Measurements from ENCODE around the gene GPR37.

The GPR37 gene

GRCh38 chr7:124773339-124773738 lies 7.7 kb upstream of the GPR37 start:
- TF ChIP-seq POLR2A (IDR thresholded peaks at IDR 0.05; ENCODE audit: low read depth, low read length): no peak
- no peak for DNase-seq (ENCODE audit: insufficient read length, low spot score)
- no peak for FAIRE-seq

DNA sequence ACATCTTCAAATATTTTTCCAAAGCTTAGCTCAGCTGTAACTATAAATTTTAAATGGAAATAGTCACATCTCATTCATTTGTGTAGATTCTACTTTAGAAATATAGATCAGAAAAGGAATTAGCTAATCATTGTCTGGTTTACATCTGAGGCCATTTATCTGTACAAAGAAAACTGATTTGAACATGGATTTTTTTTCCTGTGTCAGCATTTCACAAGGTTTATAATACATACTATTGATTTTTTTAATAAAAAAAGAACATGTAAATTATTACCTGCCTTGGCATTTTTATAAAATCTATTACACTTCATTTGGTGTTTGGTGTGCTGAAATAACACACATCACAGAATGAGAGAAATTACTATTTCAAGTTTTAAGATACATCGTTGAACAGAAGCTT lies 3.5 kb upstream of the GPR37 start:
- DNase-seq (ENCODE audit: insufficient read length, low spot score) (no peak), FAIRE-seq (no peak)
- no peak for TF ChIP-seq POLR2A (IDR thresholded peaks at IDR 0.05; ENCODE audit: low read depth, low read length)

DNA sequence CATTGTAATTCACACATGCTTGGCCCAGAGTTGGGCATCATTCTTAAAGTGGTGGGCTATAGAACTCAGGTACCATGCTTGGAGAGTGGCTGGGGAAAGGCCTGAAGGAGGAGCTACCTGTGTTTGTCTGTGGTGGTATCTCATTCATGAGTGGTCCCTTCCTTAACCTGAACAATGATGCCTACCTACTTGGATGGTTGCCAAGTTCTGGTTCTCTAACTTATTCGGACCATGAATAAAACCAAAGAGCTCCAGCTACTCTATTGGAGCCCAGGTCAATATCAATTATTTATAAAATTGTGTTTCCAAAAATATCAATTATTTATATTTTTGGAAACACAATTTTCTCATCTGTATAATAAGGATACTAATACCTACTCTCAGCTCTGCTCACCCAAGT lies 2.9 kb upstream of the GPR37 start:
- FAIRE-seq (no peak), DNase-seq (ENCODE audit: insufficient read length, low spot score) (no peak)
- no peak for TF ChIP-seq POLR2A (IDR thresholded peaks at IDR 0.05; ENCODE audit: low read depth, low read length)

- DNase-seq (ENCODE audit: insufficient read length, low spot score): peak; percentile 22
- TF ChIP-seq POLR2A (IDR thresholded peaks at IDR 0.05; ENCODE audit: low read depth, low read length): no peak
- no peak for FAIRE-seq
Observed at GRCh38 chr7:124764847-124765400, 668 bp downstream of the GPR37 start.

DNA sequence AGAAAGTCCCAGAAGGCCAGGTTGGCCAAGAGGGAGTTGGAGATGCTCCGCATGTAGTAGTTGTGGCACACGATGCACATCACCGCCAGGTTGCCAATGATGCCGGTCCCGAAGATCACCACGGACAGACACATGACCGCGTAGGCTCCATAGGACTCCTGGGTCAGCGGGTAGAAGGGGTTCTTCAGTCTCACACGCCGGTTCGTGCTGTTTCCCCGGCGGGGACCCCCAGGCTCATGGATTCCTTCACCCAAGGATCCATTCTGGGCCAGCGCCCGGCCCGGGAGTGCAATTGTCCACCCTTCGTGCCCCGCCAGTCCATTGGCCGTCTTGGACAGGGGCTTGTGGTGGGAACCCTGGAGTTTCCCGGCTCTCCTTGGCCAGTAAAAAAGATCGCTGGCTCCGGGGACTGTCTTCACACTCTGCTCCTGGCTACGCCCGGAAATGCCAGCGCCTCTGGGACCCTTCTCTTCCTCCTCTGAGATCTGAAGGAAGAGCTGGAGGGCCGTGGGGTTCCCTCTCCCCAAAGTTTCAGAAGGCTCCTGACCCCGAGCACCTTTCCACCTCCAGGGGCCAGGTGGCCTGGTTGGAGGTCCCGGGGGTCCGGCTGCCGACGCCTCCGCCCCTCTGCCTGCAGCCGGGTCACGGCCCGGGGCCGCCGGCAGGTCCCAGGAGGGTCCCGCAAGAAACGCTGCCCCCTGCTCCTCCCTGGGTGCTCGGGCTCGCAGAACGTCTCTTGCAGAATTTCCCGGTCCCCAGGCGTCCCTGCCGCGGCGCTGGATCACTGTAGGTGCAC lies 1.3 kb downstream of the GPR37 start:
- no peak for TF ChIP-seq POLR2A (IDR thresholded peaks at IDR 0.05; ENCODE audit: low read depth, low read length)
- no peak for DNase-seq (ENCODE audit: insufficient read length, low spot score)
- no peak for FAIRE-seq

DNA sequence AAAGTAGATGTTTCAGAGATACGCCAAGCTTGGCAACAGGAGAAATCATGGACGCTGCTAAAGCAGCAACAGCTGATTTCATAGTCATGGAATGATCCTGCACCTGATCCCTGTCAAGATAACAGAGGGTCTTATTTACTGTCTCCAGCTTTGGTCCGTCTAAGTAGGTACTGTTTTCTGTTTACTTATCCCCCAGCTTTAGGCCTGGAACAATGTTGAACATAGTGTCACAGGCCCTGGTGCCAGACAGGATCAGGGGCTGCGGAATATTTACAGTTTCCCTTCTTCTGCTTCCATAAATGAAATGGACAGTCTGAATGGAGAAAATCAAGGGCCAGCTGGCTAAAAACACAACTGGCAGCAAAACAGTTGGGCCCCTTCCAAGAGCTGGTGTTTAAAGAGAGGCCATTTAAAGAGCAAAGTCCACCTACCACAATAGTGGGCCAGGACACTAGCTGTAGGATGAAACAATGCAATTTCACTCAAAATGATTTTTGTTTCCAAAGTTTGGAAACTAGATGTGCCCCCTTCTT lies 2.9 kb downstream of the GPR37 start:
- FAIRE-seq (no peak), DNase-seq (ENCODE audit: insufficient read length, low spot score) (no peak)
- no peak for TF ChIP-seq POLR2A (IDR thresholded peaks at IDR 0.05; ENCODE audit: low read depth, low read length)

DNA sequence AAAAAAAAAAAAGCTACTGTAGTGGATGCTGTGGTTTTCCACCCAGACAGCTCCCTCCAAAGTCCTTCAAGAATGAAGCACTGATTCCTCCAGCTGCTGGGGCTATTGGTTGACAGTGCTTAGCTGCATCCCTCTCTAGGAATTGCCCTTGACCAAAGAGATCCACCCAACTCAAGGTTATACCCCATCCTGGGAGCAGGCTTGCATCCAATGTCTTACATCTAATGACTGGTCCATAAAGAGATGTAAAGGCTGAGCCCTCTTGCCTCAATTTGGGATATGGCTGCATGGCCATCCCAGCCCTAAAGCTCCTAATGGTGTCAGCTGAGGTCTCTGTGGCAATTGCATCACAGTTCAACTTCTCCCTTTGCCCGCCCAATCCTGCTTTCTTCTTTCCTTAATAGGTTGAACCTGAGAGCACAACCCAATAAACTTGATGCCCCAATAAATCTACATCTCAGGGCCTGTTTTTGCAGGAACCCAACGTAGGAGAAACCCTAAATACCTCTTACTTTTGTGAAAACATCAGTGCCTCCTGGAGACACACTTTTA lies 4.4 kb downstream of the GPR37 start:
- no peak for DNase-seq (ENCODE audit: insufficient read length, low spot score)
- no peak for FAIRE-seq
- no peak for TF ChIP-seq POLR2A (IDR thresholded peaks at IDR 0.05; ENCODE audit: low read depth, low read length)

DNA sequence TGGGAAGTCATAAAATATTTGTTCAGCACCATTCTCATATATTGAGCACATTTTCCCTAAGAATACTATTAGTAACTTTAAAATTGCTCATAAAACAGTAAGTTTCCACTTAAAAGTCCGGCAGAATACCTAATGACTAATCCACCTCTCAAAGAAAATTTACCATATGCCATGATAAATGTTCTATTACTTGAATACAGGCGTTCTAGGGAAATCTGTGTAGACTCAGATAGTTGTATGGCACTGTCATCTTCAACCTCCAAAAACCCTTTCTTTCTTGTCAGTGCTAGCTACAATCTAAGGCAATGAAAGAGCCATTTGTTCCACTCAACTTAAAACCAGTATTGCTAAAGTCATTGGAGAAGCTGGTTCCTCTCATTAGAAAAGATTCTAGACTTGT lies 7.3 kb downstream of the GPR37 start:
- no peak for FAIRE-seq
- DNase-seq (ENCODE audit: insufficient read length, low spot score): no peak
- TF ChIP-seq POLR2A (IDR thresholded peaks at IDR 0.05; ENCODE audit: low read depth, low read length): no peak

- no peak for FAIRE-seq
- DNase-seq (ENCODE audit: insufficient read length, low spot score): no peak
- TF ChIP-seq POLR2A (IDR thresholded peaks at IDR 0.05; ENCODE audit: low read depth, low read length): no peak
Observed at GRCh38 chr7:124754576-124755268, 10.9 kb downstream of the GPR37 start.

GRCh38 chr7:124752310-124752709 lies 13.3 kb downstream of the GPR37 start:
- peak; percentile 27 for FAIRE-seq
- no peak for TF ChIP-seq POLR2A (IDR thresholded peaks at IDR 0.05; ENCODE audit: low read depth, low read length)
- DNase-seq (ENCODE audit: insufficient read length, low spot score): no peak

GRCh38 chr7:124751027-124751426 lies 14.6 kb downstream of the GPR37 start:
- FAIRE-seq: no peak
- DNase-seq (ENCODE audit: insufficient read length, low spot score): no peak
- no peak for TF ChIP-seq POLR2A (IDR thresholded peaks at IDR 0.05; ENCODE audit: low read depth, low read length)

- DNase-seq (ENCODE audit: insufficient read length, low spot score) (no peak), FAIRE-seq (no peak)
- TF ChIP-seq POLR2A (IDR thresholded peaks at IDR 0.05; ENCODE audit: low read depth, low read length): no peak
Observed at GRCh38 chr7:124747072-124747471, 18.5 kb downstream of the GPR37 start.

DNA sequence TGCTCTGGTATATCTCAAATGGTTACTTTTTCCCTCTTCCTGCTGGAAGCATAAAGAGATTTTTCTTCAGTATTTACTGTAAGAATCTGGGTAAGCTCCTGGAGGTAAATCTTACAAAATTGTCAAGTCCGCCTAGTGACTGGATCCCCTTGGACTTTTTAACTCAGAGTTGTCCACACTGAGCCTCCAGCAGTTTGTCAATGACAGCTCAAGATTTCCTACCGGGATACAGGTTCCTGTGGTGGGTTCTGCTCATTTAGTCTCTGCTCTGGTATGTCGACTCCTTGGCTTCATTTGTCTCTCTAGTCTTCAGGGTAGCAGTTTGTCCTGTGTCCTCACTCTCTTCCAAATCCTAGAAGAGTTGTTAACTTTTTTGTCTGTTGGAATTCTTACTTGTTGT lies 27.0 kb downstream of the GPR37 start:
- no peak for FAIRE-seq
- DNase-seq (ENCODE audit: insufficient read length, low spot score): no peak
- no peak for TF ChIP-seq POLR2A (IDR thresholded peaks at IDR 0.05; ENCODE audit: low read depth, low read length)

DNA sequence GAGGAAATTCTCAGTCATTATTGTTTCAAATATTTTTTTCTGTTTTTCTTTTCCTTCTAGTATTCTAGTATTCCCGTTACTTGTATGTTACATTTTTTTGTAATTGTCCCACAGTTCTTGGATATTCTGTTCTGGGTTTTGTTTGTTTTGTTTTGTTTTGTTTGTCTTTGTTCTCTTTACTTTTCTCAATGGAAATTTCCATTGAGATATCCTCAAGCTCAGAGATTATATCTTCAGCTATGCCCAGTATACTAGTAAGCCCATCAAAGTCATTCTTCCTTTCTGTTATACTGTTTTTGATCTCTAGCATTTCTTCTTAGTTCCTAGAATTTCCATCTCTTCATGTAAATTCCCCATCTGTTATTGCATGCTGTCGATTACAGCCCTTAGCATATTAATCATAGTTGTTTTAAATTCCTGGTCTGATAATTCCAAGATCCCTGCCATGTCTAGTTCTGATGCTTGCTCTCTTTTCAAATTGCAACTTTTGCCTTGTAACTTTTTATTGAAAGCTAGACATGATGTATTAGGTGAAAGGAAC lies 27.8 kb downstream of the GPR37 start:
- no peak for TF ChIP-seq POLR2A (IDR thresholded peaks at IDR 0.05; ENCODE audit: low read depth, low read length)
- DNase-seq (ENCODE audit: insufficient read length, low spot score) (no peak), FAIRE-seq (no peak)
